HG03378 (cell line): Measurements from ENCODE around the gene CD4.
"Not testable (repeated sequence)": the region's sequence is repeated elsewhere in the genome, so short reads cannot be mapped to it uniquely, and the experiment has no call there.

Experiments
- ATAC-seq: cut with Tn5 transposase; IDR thresholded peaks from one replicate; pipeline ENCODE4 v1.9.1; 2021; ENCODE audit warnings: mild to moderate bottlenecking, moderate library complexity; ENCODE audit not compliant: unreplicated experiment

The CD4 gene

DNA sequence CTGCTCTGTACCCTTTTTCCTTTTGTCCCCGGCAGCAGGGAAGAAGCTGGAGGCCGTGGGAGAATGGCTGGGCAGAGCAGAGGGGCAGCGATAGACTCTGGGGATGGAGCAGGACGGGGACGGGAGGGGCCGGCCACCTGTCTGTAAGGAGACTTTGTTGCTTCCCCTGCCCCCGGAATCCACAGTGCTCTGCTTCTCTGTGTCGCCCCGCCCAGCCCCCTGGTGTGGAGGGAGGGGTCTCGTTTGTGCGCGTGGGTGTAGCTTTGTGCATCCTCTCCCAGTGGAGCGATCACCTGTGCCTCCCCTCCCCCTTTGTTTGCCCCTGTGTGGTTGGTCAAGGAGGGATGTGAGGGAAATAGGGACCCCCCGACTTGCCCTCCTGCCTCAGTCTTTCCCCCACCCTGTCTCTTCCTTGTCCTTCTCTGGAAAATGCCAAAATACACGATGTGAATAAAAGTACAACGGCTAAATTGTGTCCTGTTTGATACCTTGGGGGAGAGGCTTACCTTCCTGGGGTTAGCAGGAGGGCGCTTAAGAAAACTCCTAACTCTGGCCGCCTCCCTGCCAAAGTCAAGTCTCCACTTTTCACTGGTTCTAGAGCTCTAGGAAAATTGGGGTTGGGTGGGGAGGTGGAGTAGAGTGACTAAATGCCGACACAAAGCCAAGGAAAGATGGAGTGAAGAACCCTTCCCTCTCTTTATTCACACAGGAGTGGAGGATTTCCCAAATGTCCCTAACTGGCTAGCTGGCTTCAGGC lies 77.0 kb downstream of the CD4 start:
- no peak for ATAC-seq

DNA sequence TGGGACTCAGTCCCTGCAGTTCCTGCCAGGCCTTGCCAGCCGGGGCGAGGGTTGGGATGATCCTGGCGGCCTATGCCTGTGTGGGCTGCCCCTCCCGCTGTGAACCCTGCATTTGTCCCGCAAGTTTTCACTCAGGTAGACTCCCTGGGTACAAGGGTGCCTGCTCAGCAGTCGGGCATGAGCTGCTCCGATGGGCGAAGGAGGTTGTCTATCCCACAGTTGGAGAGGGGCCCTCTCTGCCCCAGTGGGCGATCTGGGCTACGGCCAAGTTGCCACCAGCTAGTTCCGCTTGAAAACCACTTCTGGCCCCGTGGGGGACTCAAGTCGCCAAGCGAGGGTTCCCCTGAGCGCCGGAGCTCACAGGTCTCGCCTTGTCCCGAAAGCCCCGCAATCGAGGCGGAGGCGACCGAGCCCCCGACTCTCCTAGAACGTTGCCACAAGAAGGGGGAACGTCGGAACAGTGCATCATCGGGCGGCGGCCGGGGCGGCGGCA lies 77.6 kb downstream of the CD4 start:
- no peak for ATAC-seq

DNA sequence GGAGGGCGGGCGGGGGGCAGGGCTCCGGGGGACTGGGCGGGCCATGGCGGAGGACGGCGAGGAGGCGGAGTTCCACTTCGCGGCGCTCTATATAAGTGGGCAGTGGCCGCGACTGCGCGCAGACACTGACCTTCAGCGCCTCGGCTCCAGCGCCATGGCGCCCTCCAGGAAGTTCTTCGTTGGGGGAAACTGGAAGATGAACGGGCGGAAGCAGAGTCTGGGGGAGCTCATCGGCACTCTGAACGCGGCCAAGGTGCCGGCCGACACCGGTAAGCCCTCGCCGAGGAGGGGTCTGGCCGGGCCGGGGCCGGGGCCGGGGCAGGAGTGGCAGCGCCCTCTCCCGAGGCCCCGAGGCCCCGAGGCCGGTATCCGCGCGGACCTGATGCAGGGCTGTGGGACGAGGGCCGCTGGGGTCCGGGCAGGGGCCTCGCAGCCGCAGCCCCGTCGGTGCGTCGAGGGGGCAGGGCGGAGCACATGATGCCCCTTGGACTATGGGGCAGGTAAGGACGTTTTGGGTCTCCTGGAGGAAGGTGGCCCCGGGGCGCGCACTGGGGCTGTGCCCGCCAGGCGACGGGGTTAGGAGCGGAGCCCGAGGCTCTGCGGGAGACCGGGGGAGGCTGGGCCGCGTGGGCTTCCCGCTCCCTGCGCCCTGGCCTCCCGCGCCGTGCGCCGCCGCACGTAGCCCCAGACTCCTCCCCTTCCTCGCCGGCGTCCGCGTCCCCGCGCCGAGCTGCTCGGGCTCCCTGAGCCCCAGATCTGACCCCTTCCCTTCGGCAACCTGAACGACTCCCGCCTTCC lies 78.3 kb downstream of the CD4 start, which contains the start of gene TPI1:
TPI1 (plus strand) TSS at position 119 of the 798 bp plus-strand sequence; CDS start at position 155, 36 bp downstream.
- no peak for ATAC-seq

- ATAC-seq: no peak
These were observed 79.1 kb downstream of the CD4 start for GRCh38 chr12:6868211-6869048.

- no peak for ATAC-seq
These were observed 80.0 kb downstream of the CD4 start for GRCh38 chr12:6869049-6870021.

GRCh38 chr12:6870304-6870703 lies 81.0 kb downstream of the CD4 start:
- ATAC-seq: not testable (repeated sequence)
